ENCODE measurements around the gene VPS16. TPM values are rescaled to one million over a fixed set of nuclear protein-coding genes. Genes with fewer than 3 reads are reported as not detected.

The VPS16 gene
- polyA plus RNA-seq, 1 donor (not counting 4 experiments of a cell fraction or from before 2014, with no cell fraction given): 22.7 TPM

- H3K27ac ChIP-seq (ENCODE audit: control insufficient read depth, insufficient read depth, low read length): no peak overlapping the region
- dilution Hi-C loops (cut with MboI; ENCODE audit: extremely low pct_ligation_motif_present, low sequenced_read_pairs): no loop called here
- no peaks in the 10 kb centered on the region for H3K36me3 ChIP-seq (ENCODE audit: control insufficient read depth in 2 of 2, extremely low read depth in 1 of 2, insufficient read depth in 2 of 2, low read length in 2 of 2)
- no peak for TF ChIP-seq EZH2 (IDR thresholded peaks at IDR 0.05; ENCODE audit: low read length)
- no peak for TF ChIP-seq CTCF (optimal IDR thresholded peaks at IDR 0.05 in 1 of 3, IDR thresholded peaks at IDR 0.05 in 1 of 3, conservative IDR thresholded peaks at IDR 0.05 in 1 of 3; ENCODE audit: extremely low read depth in 1 of 3, insufficient read depth in 2 of 3, low read length in 3 of 3)
- no peaks in the 10 kb centered on the region for H3K4me1 ChIP-seq (ENCODE audit: control insufficient read depth, extremely low read depth, insufficient read depth, low read length)
- no peak overlapping the region for H3K9ac ChIP-seq (ENCODE audit: control insufficient read depth, extremely low read depth, insufficient read depth, low read length)
- DNase-seq (ENCODE audit: low read depth, low spot score) (no peak), FAIRE-seq (no peak)
- no peak overlapping the region for H3K4me3 ChIP-seq (ENCODE audit: control insufficient read depth in 2 of 3, extremely low read depth in 1 of 3, insufficient read depth in 2 of 3, low read depth in 1 of 3, low read length in 3 of 3)
- no peak overlapping the region for H2AFZ ChIP-seq (ENCODE audit: control insufficient read depth, low read length)
- peaks cover 19% of the 10 kb centered on the region for H3K79me2 ChIP-seq (ENCODE audit: control insufficient read depth, insufficient read depth, low read length)
- no peaks in the 10 kb centered on the region for H3K27me3 ChIP-seq (ENCODE audit: control insufficient read depth, extremely low read depth, insufficient read depth, low read length)
- H3K9me3 ChIP-seq (ENCODE audit: control insufficient read depth, low read depth, low read length): no peaks in the 10 kb centered on the region
- H4K20me1 ChIP-seq (ENCODE audit: control insufficient read depth, extremely low read depth, insufficient read depth, low read length): no peaks in the 10 kb centered on the region
- H3K9me1 ChIP-seq (ENCODE audit: control insufficient read depth, extremely low read depth, insufficient read depth, low read length): no peaks in the 10 kb centered on the region
- no peak overlapping the region for H3K4me2 ChIP-seq (ENCODE audit: control insufficient read depth, extremely low read depth, insufficient read depth, low read depth, low read length)
Measured at GRCh38 chr20:2900845-2901592, 60.5 kb downstream of the VPS16 start.

- dilution Hi-C loops (cut with MboI; ENCODE audit: extremely low pct_ligation_motif_present, low sequenced_read_pairs): no loop called here
- DNase-seq (ENCODE audit: low read depth, low spot score) (no peak), FAIRE-seq (no peak)
- Histone ChIP-seq H3K79me2 (ENCODE audit: control insufficient read depth, insufficient read depth, low read length) (peaks cover 7% of the 10 kb centered on the region), H3K9ac (ENCODE audit: control insufficient read depth, extremely low read depth, insufficient read depth, low read length) (no peak overlapping the region), H3K4me3 (ENCODE audit: control insufficient read depth in 2 of 3, extremely low read depth in 1 of 3, insufficient read depth in 2 of 3, low read depth in 1 of 3, low read length in 3 of 3) (no peak overlapping the region), H3K4me2 (ENCODE audit: control insufficient read depth, extremely low read depth, insufficient read depth, low read depth, low read length) (no peak overlapping the region), H3K4me1 (ENCODE audit: control insufficient read depth, extremely low read depth, insufficient read depth, low read length) (no peaks in the 10 kb centered on the region), H3K27me3 (ENCODE audit: control insufficient read depth, extremely low read depth, insufficient read depth, low read length) (no peaks in the 10 kb centered on the region), H3K36me3 (ENCODE audit: control insufficient read depth in 2 of 2, extremely low read depth in 1 of 2, insufficient read depth in 2 of 2, low read length in 2 of 2) (no peaks in the 10 kb centered on the region), H2AFZ (ENCODE audit: control insufficient read depth, low read length) (no peak overlapping the region), H4K20me1 (ENCODE audit: control insufficient read depth, extremely low read depth, insufficient read depth, low read length) (no peaks in the 10 kb centered on the region), H3K27ac (ENCODE audit: control insufficient read depth, insufficient read depth, low read length) (no peak overlapping the region), H3K9me1 (ENCODE audit: control insufficient read depth, extremely low read depth, insufficient read depth, low read length) (no peaks in the 10 kb centered on the region), H3K9me3 (ENCODE audit: control insufficient read depth, low read depth, low read length) (no peaks in the 10 kb centered on the region)
- no peak for TF ChIP-seq EZH2 (IDR thresholded peaks at IDR 0.05; ENCODE audit: low read length)
- TF ChIP-seq CTCF (optimal IDR thresholded peaks at IDR 0.05 in 1 of 3, IDR thresholded peaks at IDR 0.05 in 1 of 3, conservative IDR thresholded peaks at IDR 0.05 in 1 of 3; ENCODE audit: extremely low read depth in 1 of 3, insufficient read depth in 2 of 3, low read length in 3 of 3): no peak
Measured at GRCh38 chr20:2902291-2902690, 61.7 kb downstream of the VPS16 start.

All from keratinocyte (primary cell).